ENCODE data around the gene FAAP100.

GRCh38 chr17:81553616-81554181 is 1.5 kb upstream of the FAAP100 start:
- TF ChIP-seq FOXK2 (IDR thresholded peaks at IDR 0.05) = no peak
- TF ChIP-seq ELF4 (IDR thresholded peaks at IDR 0.05) = no peak

All from HEK293T (cell line).